Measurements from ENCODE around the gene CSRP2. TPM values are rescaled to one million over a fixed set of nuclear protein-coding genes. Genes with fewer than 3 reads are reported as not detected.

Gene CSRP2
- total RNA-seq, 4 donors from 2014 or later, result 14.1 to 69.0 (median 29.7) TPM

DNA sequence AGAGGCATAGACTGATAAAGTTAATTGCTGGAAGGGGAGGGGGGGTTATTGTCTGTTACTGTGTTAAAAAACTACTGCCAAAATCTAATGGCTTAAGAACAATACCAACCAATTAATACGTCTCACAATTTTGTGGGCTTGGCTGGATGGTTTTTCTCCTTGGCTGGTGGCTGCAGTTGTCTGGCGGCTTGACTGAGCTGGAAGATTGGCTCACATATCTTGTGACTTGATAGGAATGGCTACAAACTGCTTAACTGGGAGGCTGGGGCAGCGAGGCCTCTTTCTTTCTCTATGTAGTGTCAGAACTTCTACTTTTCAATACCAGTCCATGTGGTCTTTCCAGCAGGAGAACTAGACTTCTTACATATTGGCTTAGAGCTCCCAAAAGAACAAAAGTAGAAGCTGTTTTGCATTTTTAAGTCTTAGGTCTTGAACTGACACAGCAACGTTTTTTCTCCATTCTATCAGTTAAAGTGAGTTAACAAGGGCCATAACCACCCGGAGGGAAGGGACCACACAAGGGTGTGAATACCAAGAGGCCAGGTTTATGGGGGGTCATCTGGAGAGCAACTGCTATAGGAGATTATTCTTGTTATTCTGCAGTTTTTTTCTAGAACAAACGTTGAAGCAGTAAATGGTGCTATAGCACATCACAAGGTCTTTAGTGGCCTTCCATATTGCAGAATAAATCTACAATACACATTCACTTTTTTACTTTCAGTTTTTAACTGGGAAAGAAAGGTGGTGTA is 68.0 kb downstream of the CSRP2 start:
- DNase-seq, result no peak
- H3K27me3 ChIP-seq, result no peaks in the 10 kb centered on the region
- intact Hi-C loops (cut with DNase I; ENCODE audit: low total_unique reads), result no loop called here
- no peaks in the 10 kb centered on the region for H3K4me1 ChIP-seq
- H3K27ac ChIP-seq, result no peak overlapping the region
- no peaks in the 10 kb centered on the region for H3K36me3 ChIP-seq
- H3K9me3 ChIP-seq, result no peaks in the 10 kb centered on the region
- H3K4me3 ChIP-seq, result no peak overlapping the region
- TF ChIP-seq, protein P1, sequence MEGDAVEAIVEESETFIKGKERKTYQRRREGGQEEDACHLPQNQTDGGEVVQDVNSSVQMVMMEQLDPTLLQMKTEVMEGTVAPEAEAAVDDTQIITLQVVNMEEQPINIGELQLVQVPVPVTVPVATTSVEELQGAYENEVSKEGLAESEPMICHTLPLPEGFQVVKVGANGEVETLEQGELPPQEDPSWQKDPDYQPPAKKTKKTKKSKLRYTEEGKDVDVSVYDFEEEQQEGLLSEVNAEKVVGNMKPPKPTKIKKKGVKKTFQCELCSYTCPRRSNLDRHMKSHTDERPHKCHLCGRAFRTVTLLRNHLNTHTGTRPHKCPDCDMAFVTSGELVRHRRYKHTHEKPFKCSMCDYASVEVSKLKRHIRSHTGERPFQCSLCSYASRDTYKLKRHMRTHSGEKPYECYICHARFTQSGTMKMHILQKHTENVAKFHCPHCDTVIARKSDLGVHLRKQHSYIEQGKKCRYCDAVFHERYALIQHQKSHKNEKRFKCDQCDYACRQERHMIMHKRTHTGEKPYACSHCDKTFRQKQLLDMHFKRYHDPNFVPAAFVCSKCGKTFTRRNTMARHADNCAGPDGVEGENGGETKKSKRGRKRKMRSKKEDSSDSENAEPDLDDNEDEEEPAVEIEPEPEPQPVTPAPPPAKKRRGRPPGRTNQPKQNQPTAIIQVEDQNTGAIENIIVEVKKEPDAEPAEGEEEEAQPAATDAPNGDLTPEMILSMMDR (IDR thresholded peaks at IDR 0.05), result no peak
- no peak for TF ChIP-seq POLR2A (IDR thresholded peaks at IDR 0.05)

Other genes starting within 250 kb of the CSRP2 start
- 100 to 1,000 TPM in 2 of 4 donors, 10 to 100 TPM in 2; 48.5 to 365 (median 102) TPM for gene ZDHHC17, start 114.9 kb downstream of the CSRP2 start, total RNA-seq
- 1 to 10 TPM in 1 of 4 donors, not detected in 3; 5.9 TPM for gene E2F7, start 186.6 kb upstream of the CSRP2 start, total RNA-seq